GM21529 (cell line): Measurements from ENCODE around the gene TMEM53.
A peak's percentile ranks its signal among the peaks of the same experiment; 100 is the strongest.
"Not testable (repeated sequence)": the region's sequence is repeated elsewhere in the genome, so short reads cannot be mapped to it uniquely, and the experiment has no call there.

Experiments
- ATAC-seq: cut with Tn5 transposase; IDR thresholded peaks from one replicate; pipeline ENCODE4 v1.9.1; 2021; ENCODE audit not compliant: unreplicated experiment

TMEM53 gene

DNA sequence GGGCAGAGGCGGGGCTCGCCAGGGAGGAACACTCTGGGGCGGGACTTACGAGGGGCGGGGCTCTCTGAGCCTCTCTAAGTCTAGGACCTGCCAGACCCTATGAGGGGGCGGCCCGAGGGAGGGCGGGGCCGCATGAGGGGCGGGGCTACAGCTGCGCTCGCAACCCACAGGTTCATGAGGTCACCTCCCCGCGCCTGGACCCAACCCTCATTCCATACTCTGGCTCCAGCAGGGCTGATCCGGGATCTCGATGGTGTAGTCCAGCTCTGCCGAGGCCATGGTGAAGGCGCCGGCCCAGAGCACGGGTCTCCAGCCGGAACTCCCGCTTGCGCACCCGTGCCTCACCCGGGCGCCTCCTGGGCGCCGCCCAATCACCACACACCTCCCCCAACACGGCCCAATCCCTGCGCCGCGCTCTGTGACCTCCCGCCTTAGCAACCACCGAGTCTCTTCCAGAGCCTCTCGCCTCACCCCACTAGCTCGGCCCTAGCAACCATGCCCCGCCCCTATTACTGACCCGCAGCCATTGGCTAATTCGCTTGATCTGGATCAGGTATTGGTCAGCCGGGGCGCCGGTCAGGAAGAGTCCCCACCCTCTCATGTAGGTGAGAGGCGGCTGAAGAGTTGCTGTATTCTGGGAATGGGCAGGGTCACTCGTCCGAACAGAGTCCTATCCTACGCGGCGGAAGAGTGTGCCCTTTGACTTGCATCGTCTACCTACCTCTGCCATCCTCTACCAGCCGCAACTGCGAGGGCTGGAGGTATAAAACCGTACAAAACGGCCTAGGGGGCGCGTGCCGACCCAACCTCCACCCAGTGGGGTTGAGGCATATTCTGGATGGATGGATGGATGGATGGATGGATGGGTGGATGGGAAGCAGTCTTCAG lies at the start of gene TMEM53, which contains the start of gene ARMH1:
Gene TMEM53 (minus strand): TSS at position 369 of the 888 bp plus-strand sequence. CDS start 90 bp downstream, at position 279.
Gene ARMH1 (plus strand): TSS at position 602 of the 888 bp plus-strand sequence. CDS start 14,984 bp downstream, outside the sequence.
- peak; percentile 88 for ATAC-seq

DNA sequence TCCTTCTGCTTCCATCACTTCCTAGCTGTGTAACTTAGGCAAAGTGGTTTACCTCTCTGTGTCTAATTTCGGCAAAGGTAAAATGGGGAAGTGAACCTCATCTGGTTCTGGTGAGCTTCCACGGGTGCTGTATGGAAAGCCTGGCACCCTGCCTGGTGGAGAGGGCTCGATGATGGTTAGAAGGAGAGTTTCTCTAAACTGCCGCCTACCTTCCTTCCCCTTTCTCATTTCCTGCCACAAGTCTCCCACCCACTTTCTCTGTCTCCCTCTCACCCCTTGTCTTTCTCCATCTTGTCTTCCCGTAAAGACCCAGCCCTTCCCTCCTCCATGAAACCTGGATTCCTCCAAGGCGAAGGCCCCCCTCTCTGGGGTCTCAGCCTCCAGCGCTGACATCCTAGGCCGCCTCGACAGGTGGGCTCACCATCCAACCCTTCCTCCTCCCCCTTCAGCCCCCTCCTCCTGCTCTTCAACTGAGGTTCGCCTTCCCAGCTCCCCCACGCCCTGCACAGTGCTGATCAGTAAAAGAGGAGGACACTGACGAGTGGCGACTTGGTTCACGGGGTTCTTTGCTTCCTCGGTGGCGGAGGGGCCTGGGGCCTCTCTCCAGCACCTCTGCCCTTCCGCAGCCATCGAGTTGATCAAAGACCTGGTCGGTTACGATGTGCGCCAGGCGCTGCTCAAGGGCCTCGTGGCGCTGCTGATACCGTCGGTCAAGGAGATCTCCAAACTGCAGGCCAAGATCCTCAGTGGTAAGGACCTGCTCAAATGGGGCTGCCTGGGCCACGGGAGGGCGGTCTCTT lies 49.4 kb upstream of the TMEM53 start:
- no peak for ATAC-seq

DNA sequence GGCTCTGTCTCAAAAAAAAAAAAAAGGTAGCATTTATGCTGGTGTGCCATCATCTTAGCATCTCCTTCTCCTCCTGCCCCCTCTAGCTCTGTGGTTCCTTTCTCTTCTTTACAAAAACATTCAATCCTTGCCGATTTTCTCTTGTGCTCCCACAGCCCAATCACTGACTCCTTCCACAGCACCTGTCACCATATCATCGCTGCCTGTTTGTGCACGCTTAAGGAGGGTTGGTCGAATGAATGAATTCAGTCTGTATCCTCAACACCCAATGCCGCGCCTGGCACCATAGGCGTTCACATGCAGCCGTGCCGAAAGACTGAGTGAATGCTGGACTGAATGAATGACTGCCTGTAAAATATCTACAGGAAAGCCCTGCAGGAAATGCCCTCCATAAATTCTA lies 48.8 kb upstream of the TMEM53 start:
- no peak for ATAC-seq

DNA sequence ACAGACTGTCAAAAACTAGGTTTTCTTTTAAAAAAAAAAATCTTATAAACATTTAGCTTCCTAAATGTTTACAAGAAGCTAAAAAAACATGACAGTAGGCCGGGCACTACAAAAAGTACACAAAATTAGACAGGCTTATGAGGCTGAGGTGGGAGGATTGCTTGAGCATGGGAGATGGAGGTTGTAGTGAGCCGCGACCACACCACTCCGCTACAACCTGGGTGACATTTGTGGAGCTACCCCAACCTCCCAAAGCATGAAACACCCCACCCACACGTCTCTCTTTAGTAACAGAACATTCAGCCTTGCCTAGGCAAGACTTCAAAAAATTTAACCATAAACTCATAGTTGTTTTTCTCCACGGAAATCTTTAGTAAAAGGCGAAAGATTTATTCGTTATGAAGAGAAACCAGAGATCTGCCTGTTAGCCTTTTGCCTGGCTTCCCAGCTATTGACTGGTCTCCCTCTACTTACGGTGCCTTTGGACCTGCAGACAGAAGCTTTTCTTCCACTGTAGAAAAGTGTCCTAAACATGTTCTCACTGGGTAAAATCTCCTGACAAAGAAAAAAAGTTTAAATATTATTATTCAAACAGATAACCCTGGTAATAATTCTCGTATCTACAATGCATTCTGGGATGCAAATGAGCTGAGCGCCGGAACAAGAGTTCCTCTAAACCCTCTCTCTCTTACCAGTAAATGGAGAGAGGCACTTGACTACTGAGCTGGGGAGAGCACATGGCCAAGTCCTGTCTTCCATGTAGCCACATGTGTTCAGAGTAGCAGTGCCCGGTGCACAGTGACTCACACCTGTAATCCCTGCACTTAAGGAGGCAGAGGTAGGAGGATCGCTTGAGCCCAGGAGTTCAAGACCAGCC lies 47.4 kb upstream of the TMEM53 start:
- ATAC-seq: peak; percentile 72

DNA sequence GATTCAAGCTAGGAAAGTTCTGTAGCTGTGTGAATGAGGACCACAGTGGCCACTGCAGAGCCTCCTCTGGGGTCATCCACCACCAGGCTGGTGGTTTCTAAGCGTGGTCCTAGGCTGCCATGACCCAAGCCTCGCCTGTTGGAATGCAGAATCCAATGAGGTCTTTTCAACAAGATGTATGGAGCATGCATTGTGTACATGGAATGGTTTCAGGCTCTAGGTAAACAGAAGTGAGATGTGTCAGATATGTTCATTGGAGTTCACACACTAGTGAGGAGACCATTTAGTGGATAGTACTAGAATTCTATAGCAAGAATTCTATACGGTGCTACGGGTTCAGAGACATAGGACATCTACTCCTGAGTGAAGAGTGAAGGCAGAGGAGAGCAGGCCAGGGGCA lies 46.0 kb upstream of the TMEM53 start:
- ATAC-seq: no peak

DNA sequence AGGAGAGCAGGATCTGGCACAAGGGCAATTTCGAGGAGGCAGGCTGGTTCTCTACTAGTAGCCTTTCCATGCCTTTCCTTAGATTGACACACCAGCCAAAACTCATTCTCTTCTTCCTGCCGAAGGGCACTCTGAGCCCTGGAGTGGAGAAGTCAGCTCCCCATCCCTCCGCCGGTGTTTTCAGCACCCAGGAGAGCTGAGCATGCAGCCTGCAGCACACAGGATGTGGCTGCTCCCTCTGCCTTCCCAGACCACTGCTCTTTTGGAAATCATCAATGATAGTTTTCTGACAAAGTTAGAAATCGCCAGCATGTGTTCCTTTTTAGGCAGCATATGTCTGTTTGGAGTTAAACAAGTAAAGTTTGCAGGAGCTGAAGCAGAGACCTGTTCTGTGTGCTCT lies 45.0 kb upstream of the TMEM53 start:
- no peak for ATAC-seq

DNA sequence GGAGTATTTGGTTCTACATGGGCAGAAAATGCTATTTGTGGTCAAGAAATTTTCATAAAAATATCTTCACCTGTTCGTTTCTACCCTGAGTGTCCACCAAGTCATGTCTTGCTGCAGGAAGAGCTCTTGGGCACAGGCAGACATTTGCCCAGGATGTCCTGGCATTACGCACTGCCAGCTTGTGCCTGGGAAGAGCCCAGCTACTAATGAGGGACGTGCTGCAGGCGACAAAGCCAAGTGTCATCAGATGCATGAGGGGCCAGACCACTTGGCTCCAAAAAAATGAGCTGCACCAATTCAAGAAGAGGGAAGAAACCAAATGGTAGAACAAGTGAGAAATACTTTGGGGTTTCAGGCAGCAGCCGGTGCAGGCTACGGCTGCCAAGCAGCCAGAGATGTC lies 43.8 kb upstream of the TMEM53 start:
- ATAC-seq: no peak

DNA sequence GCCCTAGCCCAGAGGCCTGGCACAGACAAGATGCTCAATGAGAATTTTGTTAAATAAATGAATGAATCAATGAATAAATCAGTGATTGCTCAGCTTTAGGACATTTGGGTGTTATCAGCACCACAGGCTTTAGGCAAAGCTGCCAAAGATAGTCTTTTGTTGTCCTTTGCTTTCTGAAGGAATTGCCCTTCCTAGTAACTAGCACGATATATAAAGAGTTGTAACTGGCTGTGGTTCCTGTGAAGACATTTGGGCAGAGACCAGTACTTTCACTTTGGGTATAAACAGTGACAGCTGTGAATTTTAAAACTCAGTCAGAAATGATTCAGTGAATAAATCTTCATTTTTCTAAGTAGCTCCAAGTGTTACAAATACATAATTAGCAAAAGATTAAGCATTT lies 43.4 kb upstream of the TMEM53 start:
- ATAC-seq: no peak

DNA sequence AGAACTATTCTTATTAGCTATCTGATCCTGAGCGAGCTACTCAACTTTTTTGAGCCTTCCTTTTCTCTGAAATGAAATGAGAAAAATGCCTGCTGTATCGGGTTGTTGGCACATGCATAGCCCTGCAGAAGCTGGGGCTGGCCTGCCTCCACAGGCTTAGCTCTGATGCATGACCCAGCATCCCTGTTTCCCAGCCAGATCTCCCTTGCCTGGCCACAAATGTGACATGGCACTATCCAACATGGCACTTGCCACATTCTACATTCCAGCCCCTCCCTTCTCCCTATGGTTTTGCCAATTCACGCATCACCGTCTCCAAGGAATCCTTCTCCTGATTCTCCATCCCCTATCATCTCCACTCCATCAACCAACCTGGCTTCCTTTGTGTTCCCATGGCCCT lies 42.9 kb upstream of the TMEM53 start:
- ATAC-seq: no peak

DNA sequence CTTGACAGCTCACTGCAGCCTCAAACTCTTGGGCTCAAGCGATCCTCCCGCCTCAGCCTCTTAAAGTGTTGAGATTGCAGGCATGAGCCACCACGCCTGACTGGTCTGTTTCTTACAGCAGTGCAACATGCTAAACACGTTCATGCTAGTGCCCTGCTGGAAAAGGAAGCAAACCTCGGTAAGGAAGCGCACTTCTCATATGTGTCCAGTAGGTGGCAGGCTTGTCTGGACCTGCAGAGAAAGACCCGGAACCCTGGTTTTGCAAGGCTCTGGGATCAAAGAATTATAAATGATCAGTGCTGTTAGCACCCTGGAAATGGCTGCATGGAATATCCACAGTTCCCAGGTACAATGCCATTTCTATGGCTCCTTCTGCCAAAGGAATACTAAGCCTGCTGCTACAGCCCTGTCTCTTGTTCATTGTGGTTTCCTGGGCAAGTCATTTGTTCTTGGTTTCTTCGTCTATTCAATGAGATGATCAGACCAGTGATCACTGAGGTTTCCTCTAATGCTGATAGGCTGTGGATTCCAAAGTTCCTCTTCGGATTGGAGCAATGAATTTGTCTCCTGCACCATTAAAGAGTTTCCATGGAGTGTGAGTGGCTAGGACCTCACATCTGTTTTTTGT lies 40.8 kb upstream of the TMEM53 start:
- no peak for ATAC-seq

DNA sequence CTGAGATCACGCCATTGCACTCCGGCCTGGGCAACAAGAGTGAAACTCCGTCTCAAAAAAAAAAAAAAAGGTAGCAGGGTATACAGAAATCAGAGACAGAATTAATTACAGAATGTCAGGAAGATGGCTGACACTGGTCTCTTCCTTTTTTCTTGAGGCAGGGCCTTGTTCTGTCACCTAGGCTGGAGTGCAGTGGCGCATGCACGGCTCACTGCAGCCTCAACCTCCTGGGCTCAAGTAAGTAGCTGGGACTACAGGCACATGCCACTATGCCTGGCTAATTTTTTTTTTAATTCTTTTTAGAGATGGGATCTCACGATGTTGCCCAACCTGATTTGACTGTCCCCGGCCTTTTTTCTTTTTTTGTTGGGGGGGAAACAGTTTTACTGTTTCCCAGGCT lies 40.3 kb upstream of the TMEM53 start:
- ATAC-seq: no peak

DNA sequence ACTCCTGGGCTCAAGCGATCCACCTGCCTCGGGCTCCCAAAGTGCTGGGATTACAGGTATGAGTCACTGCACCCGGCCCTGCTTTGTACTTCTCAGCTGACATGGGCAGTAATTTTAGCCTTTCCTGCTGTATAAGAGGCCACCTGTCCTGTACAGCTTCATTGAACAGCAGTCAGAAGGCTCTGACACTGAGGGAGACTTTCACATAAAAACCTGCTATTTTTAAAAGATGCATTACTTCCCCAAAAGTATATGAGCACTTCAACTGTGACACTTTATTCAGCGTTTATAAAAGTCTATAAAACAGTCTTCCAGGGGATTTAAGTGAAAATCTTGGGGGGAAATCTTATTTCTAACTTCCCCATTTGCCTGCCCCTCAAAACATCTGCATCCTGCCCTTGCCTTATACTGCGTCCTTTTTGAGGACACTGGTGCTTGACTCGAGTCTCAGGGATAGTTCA lies 39.1 kb upstream of the TMEM53 start:
- ATAC-seq: peak; percentile 72

DNA sequence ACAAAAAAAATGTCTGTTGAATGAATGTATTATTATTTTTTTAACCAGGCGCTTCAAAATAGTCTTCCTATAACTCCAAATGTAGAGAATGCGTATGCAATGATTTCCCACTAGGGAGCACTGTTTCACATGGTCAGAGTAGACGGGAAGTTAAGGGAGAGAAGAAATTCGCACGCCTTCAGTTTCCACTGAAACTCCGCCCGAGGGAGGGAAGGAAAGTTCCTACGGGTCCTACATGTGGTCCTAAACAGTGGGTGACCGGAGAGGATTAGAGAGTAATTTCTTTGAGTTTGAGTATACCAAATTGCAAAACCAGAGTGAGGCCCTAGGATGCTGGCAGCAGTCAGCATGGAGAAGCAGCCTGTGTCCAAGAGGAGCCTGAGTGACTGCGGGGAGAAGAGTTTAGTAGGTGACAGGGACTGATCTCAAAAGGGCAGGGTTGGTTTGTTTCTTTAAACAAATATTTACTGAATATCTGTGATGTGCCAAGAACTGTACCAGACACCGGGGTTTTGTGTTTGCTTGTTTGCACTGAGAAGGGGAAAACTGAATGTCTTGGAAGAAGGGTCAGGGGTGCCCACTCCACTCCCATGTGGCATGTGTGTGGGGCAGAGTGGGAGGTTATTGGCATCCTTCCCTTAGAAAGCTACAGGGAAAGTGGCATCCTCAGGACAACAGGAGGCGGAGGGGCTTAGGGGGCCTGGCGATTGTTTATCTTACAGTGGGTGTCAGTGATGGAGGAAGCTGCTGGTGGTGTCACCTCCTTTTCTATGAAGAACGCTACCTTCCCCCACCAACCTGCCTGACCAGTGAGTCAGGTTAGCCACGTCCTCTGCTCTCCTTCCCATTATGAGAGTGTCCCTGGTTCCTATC lies 33.9 kb upstream of the TMEM53 start:
- ATAC-seq: no peak

DNA sequence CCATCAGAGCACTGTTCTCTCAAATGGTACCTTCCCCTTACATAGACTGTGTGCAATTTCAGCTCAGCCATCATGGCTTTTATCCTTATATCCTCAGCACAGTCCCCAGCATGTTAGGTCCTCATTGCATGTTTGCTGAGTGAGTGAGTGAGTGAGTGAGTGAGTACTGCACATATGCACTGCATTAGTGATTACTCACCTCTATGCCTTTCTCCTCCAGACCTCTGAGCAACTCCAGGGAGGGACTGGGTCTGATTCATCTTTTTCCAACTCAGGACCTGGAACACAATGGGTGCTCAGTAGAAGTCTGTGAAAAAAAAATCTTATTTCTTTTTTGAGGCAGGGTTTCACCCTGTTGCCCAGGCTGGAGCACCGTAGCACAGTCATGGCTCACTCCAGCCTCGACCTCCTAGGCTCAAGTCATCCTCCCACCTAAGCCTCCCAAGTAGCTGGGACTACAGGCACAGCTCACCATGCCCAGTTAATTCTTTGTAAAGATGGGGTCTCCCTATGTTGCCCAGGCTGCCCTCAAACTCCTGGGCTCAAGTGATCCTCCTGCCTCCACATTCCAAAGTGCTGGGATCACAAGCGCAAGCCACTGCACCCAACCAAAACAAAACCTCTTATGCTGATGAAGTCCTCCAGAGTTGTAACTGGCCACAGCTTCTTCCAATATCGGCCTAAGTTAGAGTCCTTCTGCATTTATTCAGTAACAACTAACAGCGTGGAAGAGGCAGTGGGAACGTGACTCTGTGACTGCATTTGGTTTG lies 33.0 kb upstream of the TMEM53 start:
- ATAC-seq: no peak

DNA sequence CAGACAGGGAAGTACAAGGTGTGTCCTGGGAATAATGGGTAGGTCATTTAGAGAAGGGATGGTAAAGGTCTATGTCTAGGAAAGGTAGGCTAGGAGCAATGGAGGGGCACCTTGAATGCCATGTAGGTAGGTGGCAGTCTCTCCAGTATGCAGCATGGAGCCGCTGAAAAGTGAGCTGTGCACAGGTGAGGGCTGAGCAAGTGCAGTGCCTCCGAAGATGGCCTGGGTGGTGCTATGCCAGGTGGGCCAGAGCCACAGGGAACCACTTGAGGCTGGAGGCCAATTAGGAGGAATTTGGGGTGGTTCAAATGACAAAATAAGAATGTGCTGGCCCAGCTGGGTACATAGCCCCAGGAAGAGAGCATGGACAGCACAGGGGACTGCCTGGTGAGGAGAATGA lies 31.7 kb upstream of the TMEM53 start:
- no peak for ATAC-seq

DNA sequence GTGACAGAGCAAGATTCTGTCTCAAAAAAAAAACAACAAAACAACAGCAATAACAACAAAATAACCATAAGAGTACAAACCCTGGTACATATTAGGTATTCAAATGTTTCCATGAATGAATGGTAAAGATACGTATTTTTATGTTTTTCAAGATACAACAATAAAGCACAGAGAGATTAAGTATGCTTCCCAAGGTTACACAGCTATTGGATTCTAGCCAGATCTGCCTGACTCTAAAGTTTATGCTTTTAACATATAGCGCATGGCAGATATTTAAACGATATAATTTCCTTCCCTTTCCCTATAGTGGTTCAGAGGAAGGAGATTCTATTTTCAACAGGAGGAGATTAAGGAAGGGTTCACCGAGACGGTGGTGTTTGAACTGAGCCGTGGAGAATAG lies 31.2 kb upstream of the TMEM53 start:
- ATAC-seq: no peak

DNA sequence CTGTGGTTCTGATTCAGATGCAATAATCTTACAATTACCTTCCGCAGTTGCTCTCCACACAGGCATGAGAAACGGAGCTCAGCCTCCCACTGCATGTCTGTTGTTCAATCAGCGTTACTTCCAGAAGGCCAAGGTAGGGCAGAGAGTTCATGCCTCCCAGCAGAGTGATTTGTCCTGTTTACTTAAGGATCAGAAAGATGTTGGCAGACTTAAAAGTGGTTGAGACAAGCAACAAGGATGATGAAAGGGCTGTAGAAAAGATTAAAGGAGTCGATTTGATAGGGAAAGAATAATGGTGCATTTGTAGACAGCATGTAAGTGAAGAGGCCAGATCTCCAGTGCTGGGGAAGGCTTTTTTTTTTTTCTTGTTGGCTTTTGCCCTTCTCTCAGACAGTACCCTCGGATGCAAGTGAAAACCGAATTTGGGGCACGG lies 26.9 kb upstream of the TMEM53 start:
- ATAC-seq: no peak

DNA sequence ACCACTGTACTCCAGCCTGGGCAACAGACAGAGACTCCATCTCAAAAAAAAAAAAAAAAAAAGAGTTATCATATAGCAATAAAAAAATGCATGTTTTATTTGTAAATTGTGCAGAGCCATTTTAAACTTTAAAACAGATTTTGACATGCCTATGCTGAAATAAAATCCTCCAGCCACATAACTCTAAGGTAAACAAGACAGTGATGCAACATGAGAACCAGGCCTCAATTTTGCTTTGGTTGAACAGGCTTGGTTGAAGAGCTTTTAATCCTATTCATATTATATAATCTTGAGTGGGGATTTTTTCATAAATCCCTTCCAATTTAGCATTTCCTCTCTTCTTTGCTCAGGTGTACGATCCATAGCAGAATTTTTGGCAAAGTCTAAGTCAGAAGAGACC lies 26.3 kb upstream of the TMEM53 start:
- ATAC-seq: no peak

DNA sequence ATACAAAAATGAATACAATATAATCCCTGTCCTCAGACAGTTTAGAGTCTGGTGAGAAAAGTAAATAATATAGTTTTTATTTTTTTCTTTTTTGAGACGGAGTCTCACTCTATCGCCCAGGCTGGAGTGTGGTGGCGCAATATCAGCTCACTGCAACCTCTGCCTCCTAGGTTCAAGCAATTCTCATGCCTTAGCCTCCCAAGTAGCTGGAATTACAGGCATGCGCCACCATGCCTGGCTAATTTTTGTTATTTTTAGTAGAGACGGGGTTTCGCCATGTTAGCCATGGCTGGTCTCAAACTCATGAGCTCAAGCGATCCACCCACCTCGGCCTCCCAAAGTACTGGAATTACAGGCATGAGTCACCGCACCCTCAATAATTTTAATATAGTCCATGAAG lies 25.1 kb upstream of the TMEM53 start:
- not testable (repeated sequence) for ATAC-seq
